Measurements from ENCODE around the gene JUND.

JUND gene

GRCh38 chr19:18229915-18230314 lies 51.5 kb downstream of the JUND start:
- Histone ChIP-seq H3K9me3 (ENCODE audit: severe bottlenecking) (no peaks in the 10 kb centered on the region), H3K27me3 (ENCODE audit: insufficient read depth, low read depth, severe bottlenecking) (no peaks in the 10 kb centered on the region), H3K27ac (no peak overlapping the region), H3K36me3 (no peaks in the 10 kb centered on the region), H3K4me3 (ENCODE audit: low read depth, low read length) (no peak overlapping the region)
- DNase-seq: no peak
- TF ChIP-seq CTCF (IDR thresholded peaks at IDR 0.05; ENCODE audit: low read depth, low read length): no peak
